Thoracic aorta (tissue), 2 donors: ENCODE measurements around the gene WDR37. TPM values are rescaled to one million over a fixed set of nuclear protein-coding genes. Genes with fewer than 3 reads are reported as not detected.

ENCODE experiments used
- ATAC-seq: fragments of 150-250 bp; one replicate; pipeline ENCODE4 v1.8.0; 2017; ENCODE audit warnings: low read depth; ENCODE audit not compliant: insufficient number of reproducible peaks, low FRiP score
- DNase-seq: peaks from one replicate; pipeline ENCODE4 v3.0.0-alpha.2; 2020; ENCODE audit warnings: low spot score
- H3K27ac ChIP-seq, 2 donors: fragments of 200-600 bp; sonication (generic); 1 replicate in 1 of 2; 2 replicates in 1 of 2; pipeline ENCODE4 v1.5.1; 2016; ENCODE audit warnings: mild to moderate bottlenecking in 2 of 2, moderate library complexity in 2 of 2
- H3K27me3 ChIP-seq: fragments of 200-600 bp; sonication (generic); replicated peaks from 2 replicates; pipeline ENCODE4 v1.6.0; 2016; ENCODE audit warnings: mild to moderate bottlenecking; ENCODE audit not compliant: insufficient read depth
- H3K36me3 ChIP-seq: fragments of 200-600 bp; sonication (generic); one replicate; pipeline ENCODE4 v1.5.1; 2016
- H3K4me1 ChIP-seq, 2 donors: fragments of 200-600 bp; sonication (generic); 1 replicate in 1 of 2; 2 replicates in 1 of 2; pipeline versions ENCODE4 v1.5.1 to v1.6.0; 2016; ENCODE audit warnings: low read depth in 2 of 2, mild to moderate bottlenecking in 1 of 2; ENCODE audit not compliant: control insufficient read depth in 1 of 2
- H3K4me3 ChIP-seq: fragments of 200-600 bp; sonication (generic); 2 replicates; pipeline ENCODE4 v1.5.1; 2016; ENCODE audit warnings: mild to moderate bottlenecking
- H3K9me3 ChIP-seq: fragments of 200-600 bp; sonication (generic); 2 replicates; pipeline ENCODE4 v1.5.1; 2016
- total RNA-seq, 2 donors: library from RNA; depleted of rRNA; stranded (reverse); fragments of >200 nt; gene quantifications; one replicate each; pipeline versions ENCODE4 v1.1.0 to v1.2.3, GENCODE V29; 2016
- TF ChIP-seq, protein P1 (sequence below): fragments of 200-600 bp; sonication (generic); IDR thresholded peaks from one replicate; pipeline ENCODE4 v1.5.1; 2019; ENCODE audit warnings: antibody characterized with exemption

Gene WDR37
- total RNA-seq, 2 donors from 2014 or later, result 18.3 to 24.6 TPM

DNA sequence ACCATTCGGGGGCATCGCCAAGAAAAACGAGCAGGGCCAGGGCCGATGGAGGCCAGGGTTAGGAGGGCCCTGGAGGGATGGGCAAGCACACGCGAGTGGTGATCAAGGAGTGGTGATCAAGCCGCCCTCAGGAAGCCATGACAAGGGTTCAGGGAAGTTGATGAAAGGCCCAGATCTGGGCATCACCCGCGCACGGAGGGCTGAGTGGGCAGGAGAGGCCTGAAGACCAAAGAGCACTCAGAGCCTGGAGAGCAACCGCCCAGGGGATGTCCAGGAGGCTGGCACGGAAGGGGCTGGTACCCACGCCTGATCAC is 114.6 kb downstream of the WDR37 start:
- ATAC-seq (no peak), DNase-seq (no peak)
- H3K4me1 ChIP-seq, result no peaks in the 10 kb centered on the region
- no peak overlapping the region for H3K4me3 ChIP-seq
- TF ChIP-seq, protein P1, sequence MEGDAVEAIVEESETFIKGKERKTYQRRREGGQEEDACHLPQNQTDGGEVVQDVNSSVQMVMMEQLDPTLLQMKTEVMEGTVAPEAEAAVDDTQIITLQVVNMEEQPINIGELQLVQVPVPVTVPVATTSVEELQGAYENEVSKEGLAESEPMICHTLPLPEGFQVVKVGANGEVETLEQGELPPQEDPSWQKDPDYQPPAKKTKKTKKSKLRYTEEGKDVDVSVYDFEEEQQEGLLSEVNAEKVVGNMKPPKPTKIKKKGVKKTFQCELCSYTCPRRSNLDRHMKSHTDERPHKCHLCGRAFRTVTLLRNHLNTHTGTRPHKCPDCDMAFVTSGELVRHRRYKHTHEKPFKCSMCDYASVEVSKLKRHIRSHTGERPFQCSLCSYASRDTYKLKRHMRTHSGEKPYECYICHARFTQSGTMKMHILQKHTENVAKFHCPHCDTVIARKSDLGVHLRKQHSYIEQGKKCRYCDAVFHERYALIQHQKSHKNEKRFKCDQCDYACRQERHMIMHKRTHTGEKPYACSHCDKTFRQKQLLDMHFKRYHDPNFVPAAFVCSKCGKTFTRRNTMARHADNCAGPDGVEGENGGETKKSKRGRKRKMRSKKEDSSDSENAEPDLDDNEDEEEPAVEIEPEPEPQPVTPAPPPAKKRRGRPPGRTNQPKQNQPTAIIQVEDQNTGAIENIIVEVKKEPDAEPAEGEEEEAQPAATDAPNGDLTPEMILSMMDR, result no peak
- no peaks in the 10 kb centered on the region for H3K9me3 ChIP-seq
- no peaks in the 10 kb centered on the region for H3K27me3 ChIP-seq
- H3K27ac ChIP-seq, result no peak overlapping the region
- H3K36me3 ChIP-seq, result no peaks in the 10 kb centered on the region

DNA sequence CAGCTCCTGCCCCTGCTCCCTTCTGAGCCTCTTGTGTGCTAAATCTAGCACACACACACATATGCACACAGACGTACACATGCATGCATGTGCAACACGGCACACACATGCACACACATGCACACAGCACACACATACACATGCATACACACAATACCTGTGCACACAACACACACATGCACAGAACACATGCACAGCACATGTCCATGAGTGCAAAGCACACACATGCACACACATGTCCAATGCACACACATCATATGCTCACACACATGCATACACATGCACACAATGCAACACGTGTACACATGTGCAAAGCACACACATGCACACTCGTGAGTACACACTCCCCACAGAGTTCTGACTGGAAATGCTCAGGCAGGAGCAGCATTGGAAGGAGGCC is 115.0 kb downstream of the WDR37 start:
- Histone ChIP-seq H3K27ac (no peak overlapping the region), H3K4me1 (no peaks in the 10 kb centered on the region), H3K36me3 (no peaks in the 10 kb centered on the region), H3K27me3 (no peaks in the 10 kb centered on the region), H3K9me3 (no peaks in the 10 kb centered on the region), H3K4me3 (no peak overlapping the region)
- no peak for ATAC-seq
- TF ChIP-seq, protein P1, result no peak
- DNase-seq, result no peak

DNA sequence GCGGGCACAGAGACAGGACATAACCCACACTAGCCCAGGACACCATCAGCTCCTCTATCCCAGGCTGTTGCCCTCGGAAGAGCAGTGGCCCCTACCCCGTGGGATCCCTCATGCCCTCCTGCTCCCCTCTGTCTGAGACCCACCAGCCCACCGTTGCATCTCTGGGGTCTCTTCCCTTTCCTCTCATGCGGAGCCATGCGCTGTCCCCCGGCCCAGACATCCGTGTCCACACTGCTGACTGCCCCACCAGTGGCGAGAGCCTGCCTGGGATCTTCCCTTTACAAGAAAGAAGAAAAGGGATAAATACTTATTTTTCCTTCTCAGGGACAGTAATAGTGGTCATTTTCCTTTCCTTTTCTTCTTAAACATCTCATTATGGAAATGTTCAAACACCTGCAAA is 115.4 kb downstream of the WDR37 start:
- Histone ChIP-seq H3K36me3 (no peaks in the 10 kb centered on the region), H3K27ac (no peak overlapping the region), H3K4me3 (no peak overlapping the region), H3K4me1 (no peaks in the 10 kb centered on the region), H3K9me3 (no peaks in the 10 kb centered on the region), H3K27me3 (no peaks in the 10 kb centered on the region)
- TF ChIP-seq, protein P1, result no peak
- DNase-seq (no peak), ATAC-seq (no peak)

DNA sequence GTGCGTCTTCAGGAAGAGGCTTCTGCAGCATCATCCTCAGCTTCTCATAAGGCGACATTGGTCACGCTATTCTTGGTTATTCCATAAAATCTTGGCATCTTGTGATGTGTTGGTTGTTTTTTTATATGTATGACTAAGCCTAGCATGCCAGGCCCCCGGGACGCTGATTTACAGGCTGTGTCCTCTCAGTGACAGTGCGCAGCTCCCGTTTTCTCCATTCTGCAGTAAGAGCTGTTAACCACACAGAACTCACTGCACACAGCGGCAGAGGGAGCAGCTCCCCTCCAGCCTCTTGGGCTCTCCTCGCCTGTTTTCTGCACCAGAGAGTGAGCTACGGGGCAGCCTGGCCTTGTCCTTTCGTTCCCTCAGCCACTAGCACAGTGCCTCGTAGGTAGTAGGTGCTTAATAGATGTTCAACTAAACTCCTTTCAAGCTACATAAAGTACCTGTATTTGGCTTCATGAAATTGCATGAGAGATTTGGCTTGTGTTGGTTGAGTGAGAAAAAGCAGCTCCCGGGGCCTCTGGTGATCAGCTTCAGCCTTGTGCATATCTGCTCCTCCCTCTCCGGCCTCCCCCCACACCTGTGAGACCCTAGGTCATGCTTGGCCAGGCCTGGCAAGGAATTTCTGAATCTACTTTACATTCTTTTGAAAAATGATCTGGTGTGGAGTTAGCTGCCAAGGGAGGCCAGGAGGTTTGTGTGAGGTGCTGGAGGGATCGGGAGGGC is 116.2 kb downstream of the WDR37 start:
- Histone ChIP-seq H3K27me3 (no peaks in the 10 kb centered on the region), H3K4me1 (no peaks in the 10 kb centered on the region), H3K36me3 (no peaks in the 10 kb centered on the region), H3K9me3 (no peaks in the 10 kb centered on the region), H3K4me3 (no peak overlapping the region), H3K27ac (no peak overlapping the region)
- DNase-seq (no peak), ATAC-seq (no peak)
- TF ChIP-seq, protein P1, result no peak

DNA sequence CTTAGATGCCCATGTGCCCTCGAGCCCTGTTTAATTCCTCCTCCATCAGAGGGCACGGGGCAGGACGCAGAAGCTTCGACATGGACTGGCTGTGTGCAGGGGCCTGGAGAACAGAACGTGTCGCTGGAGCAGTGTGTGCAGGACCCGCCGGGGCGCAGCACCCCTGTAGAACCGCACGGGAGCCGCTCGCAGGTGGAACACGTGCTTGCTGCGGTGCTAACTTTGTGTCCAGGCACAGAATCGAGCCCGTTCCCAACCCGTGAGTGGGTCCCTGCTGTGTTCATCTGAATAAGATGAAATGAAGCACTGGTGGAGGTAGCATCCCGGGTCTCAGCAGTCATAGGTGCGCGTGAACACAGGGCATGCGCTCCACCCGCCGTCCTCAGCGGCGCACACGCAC is 116.9 kb downstream of the WDR37 start:
- Histone ChIP-seq H3K4me1 (no peaks in the 10 kb centered on the region), H3K4me3 (no peak overlapping the region), H3K27me3 (no peaks in the 10 kb centered on the region), H3K36me3 (no peaks in the 10 kb centered on the region), H3K9me3 (no peaks in the 10 kb centered on the region), H3K27ac (no peak overlapping the region)
- no peak for ATAC-seq
- TF ChIP-seq, protein P1, result no peak
- no peak for DNase-seq
